CD14-positive monocyte (primary cell): ENCODE results near the gene PSKH1. TPM values are rescaled to one million over a fixed set of nuclear protein-coding genes. Genes with fewer than 3 reads are reported as not detected.

ENCODE experiments used
- DNase-seq, 3 donors: peaks; one replicate each; pipeline ENCODE4 v3.0.0-alpha.2; 2011 to 2022
- H2AFZ ChIP-seq: 2 replicates; pipeline ENCODE4 v1.6.0; 2012; ENCODE audit warnings: mild to moderate bottlenecking, low read depth, low read length, inconsistent platforms; ENCODE audit not compliant: insufficient read depth, poor library complexity, severe bottlenecking
- H3K27ac ChIP-seq, 2 donors: 1 replicate in 1 of 2; 2 replicates in 1 of 2; pipeline ENCODE4 v1.5.1; 2012 to 2013; ENCODE audit warnings: low read length in 2 of 2, control low read depth in 1 of 2, inconsistent platforms in 1 of 2, low read depth in 1 of 2, mild to moderate bottlenecking in 1 of 2
- H3K27me3 ChIP-seq, 2 donors: one replicate each; pipeline versions ENCODE4 v1.6.0 to v1.6.1; 2011 to 2013; ENCODE audit warnings: low read length in 2 of 2; ENCODE audit not compliant: control insufficient read depth in 2 of 2, insufficient read depth in 2 of 2
- H3K36me3 ChIP-seq, 2 donors: replicated peaks in 1 of 2; 1 replicate in 1 of 2; 2 replicates in 1 of 2; pipeline versions ENCODE4 v1.5.1 to v1.6.1; 2012 to 2013; ENCODE audit warnings: low read length in 2 of 2, control low read depth in 1 of 2, inconsistent platforms in 1 of 2, mild to moderate bottlenecking in 1 of 2; ENCODE audit not compliant: insufficient read depth in 2 of 2, control insufficient read depth in 1 of 2
- H3K4me1 ChIP-seq, 2 donors: 1 replicate in 1 of 2; 2 replicates in 1 of 2; pipeline versions ENCODE4 v1.5.1 to v1.6.1; 2012 to 2013; ENCODE audit warnings: low read length in 2 of 2, control low read depth in 1 of 2, inconsistent platforms in 1 of 2, mild to moderate bottlenecking in 1 of 2, moderate library complexity in 1 of 2; ENCODE audit not compliant: insufficient read depth in 2 of 2, control insufficient read depth in 1 of 2
- H3K4me2 ChIP-seq: replicated peaks from 2 replicates; pipeline ENCODE3; 2012; ENCODE audit warnings: low read length, moderate library complexity, mild to moderate bottlenecking; ENCODE audit not compliant: poor library complexity, severe bottlenecking; ENCODE audit errors: extremely low read depth
- H3K4me3 ChIP-seq, 3 experiments: fragments of 200-600 bp in 1 of 3; sonication (generic) in 1 of 3; replicated peaks in 1 of 3; 1 replicate in 2 of 3; 2 replicates in 1 of 3; pipeline ENCODE4 v1.5.1; 2011 to 2013; ENCODE audit warnings: low read length in 3 of 3, mild to moderate bottlenecking in 3 of 3, control low read depth in 2 of 3, low read depth in 2 of 3, inconsistent platforms in 1 of 3, moderate library complexity in 1 of 3
- H3K79me2 ChIP-seq: 2 replicates; pipeline ENCODE4 v1.6.0; 2012; ENCODE audit warnings: mild to moderate bottlenecking, control low read depth, inconsistent platforms, low read length, moderate library complexity; ENCODE audit not compliant: insufficient read depth
- H3K9ac ChIP-seq: 2 replicates; pipeline ENCODE4 v1.6.0; 2017; ENCODE audit warnings: low read length, mild to moderate bottlenecking; ENCODE audit not compliant: insufficient read depth, poor library complexity, severe bottlenecking
- H3K9me3 ChIP-seq, 2 donors: replicated peaks in 1 of 2; 1 replicate in 1 of 2; 2 replicates in 1 of 2; pipeline versions ENCODE4 v1.5.1 to v1.6.1; 2012 to 2013; ENCODE audit warnings: low read length in 2 of 2, control low read depth in 1 of 2; ENCODE audit not compliant: control insufficient read depth in 1 of 2, insufficient read depth in 1 of 2
- H4K20me1 ChIP-seq: 2 replicates; pipeline ENCODE4 v1.6.0; 2012; ENCODE audit warnings: mild to moderate bottlenecking, low read length, control low read depth, moderate library complexity; ENCODE audit not compliant: insufficient read depth
- H3K27ac Mint-ChIP-seq, 7 donors: one replicate each; pipeline ENCODE4 v1.8.0; 2020; ENCODE audit warnings: mild to moderate bottlenecking in 7 of 7, mixed read lengths in 7 of 7, moderate library complexity in 6 of 7, inconsistent platforms in 2 of 7
- H3K27me3 Mint-ChIP-seq, 3 donors: one replicate each; pipeline ENCODE4 v1.8.0; 2021 to 2022; ENCODE audit warnings: low read depth in 3 of 3, mild to moderate bottlenecking in 3 of 3, mixed read lengths in 3 of 3, moderate library complexity in 3 of 3, inconsistent platforms in 1 of 3
- H3K36me3 Mint-ChIP-seq, 2 donors: one replicate each; pipeline ENCODE4 v1.8.0; 2020; ENCODE audit warnings: mixed read lengths in 2 of 2, inconsistent platforms in 1 of 2, mild to moderate bottlenecking in 1 of 2
- H3K4me1 Mint-ChIP-seq: one replicate; pipeline ENCODE4 v1.8.0; 2020; ENCODE audit warnings: mild to moderate bottlenecking, mixed read lengths
- H3K4me3 Mint-ChIP-seq, 2 donors: one replicate each; pipeline ENCODE4 v1.8.0; 2020; ENCODE audit warnings: mild to moderate bottlenecking in 2 of 2, mixed read lengths in 2 of 2, moderate library complexity in 1 of 2
- H3K9me3 Mint-ChIP-seq, 7 donors: one replicate each; pipeline ENCODE4 v1.8.0; 2020 to 2022; ENCODE audit warnings: mixed read lengths in 7 of 7, mild to moderate bottlenecking in 6 of 7, moderate library complexity in 6 of 7, inconsistent platforms in 2 of 7
- CTCF ChIP-seq: fragments of 200-600 bp; IDR thresholded peaks from one replicate; pipeline ENCODE4 v1.8.0; 2022; ENCODE audit warnings: antibody characterized with exemption, mild to moderate bottlenecking
- WGBS: methylation state at CpG from one replicate; pipeline ENCODE4 v1.1.5; 2013; ENCODE audit warnings: missing lambda C conversion rate; ENCODE audit not compliant: insufficient coverage; 5-methylcytosine and 5-hydroxymethylcytosine counted together
- intact Hi-C, 2 donors: fragments of 100-400 bp; cut with micrococcal nuclease; formaldehyde crosslinking; loops; one replicate each; pipeline versions ENCODE4 v1.15.0 to v1.15.1; 2023
- polyA plus RNA-seq, 3 donors: library from polyadenylated mRNA; depleted of rRNA in 1 of 3; unstranded in 2 of 3; stranded (reverse) in 1 of 3; fragments of 300-500 nt in 2 of 3; fragments of >200 nt in 1 of 3; fragmentation: Illumina TruSeq in 2 of 3; gene quantifications; 1 replicate in 2 of 3; 2 replicates in 1 of 3; pipeline ENCODE4 v1.2.3, GENCODE V29; 2012 to 2021

Gene PSKH1
- polyA plus RNA-seq, 3 donors, result 11.0 to 19.7 (median 16.8) TPM

GRCh38 chr16:67922221-67922620 is 29.2 kb downstream of the PSKH1 start:
- Mint-ChIP-seq H3K27me3 (peaks cover 0 to 2% (median 0%) of the 10 kb centered on the region in 3 donors), H3K4me1 (peaks cover 5% of the 10 kb centered on the region), H3K9me3 (no peaks in the 10 kb centered on the region), H3K4me3 (no peak overlapping the region), H3K36me3 (peaks cover 45 to 69% of the 10 kb centered on the region in 2 donors), H3K27ac (peak overlapping the region in 1 of 7 donors; percentile 65)
- Histone ChIP-seq H3K9me3 (no peaks in the 10 kb centered on the region), H3K79me2 (peaks cover 36% of the 10 kb centered on the region), H3K4me3 (no peak overlapping the region), H3K27ac (no peak overlapping the region), H3K4me1 (no peaks in the 10 kb centered on the region), H3K27me3 (no peaks in the 10 kb centered on the region), H3K9ac (no peak overlapping the region), H2AFZ (no peak overlapping the region), H4K20me1 (peaks cover 91% of the 10 kb centered on the region), H3K36me3 (peaks cover 46 to 81% of the 10 kb centered on the region in 2 donors), H3K4me2 (no peak overlapping the region)
- intact Hi-C loops, result no loop called here
- TF ChIP-seq CTCF, result no peak
- DNase-seq, result no peak
- WGBS, result 75% methylated on average over 4 of the region's 5 CpGs

- Histone ChIP-seq H4K20me1 (peaks cover 91% of the 10 kb centered on the region), H3K4me3 (no peak overlapping the region), H3K36me3 (peaks cover 46 to 81% of the 10 kb centered on the region in 2 donors), H3K9me3 (no peaks in the 10 kb centered on the region), H3K79me2 (peaks cover 31% of the 10 kb centered on the region), H3K9ac (no peak overlapping the region), H3K27ac (no peak overlapping the region), H3K4me1 (no peaks in the 10 kb centered on the region), H2AFZ (no peak overlapping the region), H3K4me2 (no peak overlapping the region), H3K27me3 (no peaks in the 10 kb centered on the region)
- H3K27ac Mint-ChIP-seq, result peak overlapping the region in 1 of 7 donors; percentile 54
- peaks cover 0 to 2% (median 0%) of the 10 kb centered on the region in 3 donors for H3K27me3 Mint-ChIP-seq
- H3K4me3 Mint-ChIP-seq, result no peak overlapping the region
- H3K9me3 Mint-ChIP-seq, result no peaks in the 10 kb centered on the region
- no peak for DNase-seq
- H3K36me3 Mint-ChIP-seq, result peaks cover 44 to 69% of the 10 kb centered on the region in 2 donors
- peaks cover under 1% of the 10 kb centered on the region for H3K4me1 Mint-ChIP-seq
- 78% methylated on average over 4 of the region's 8 CpGs for WGBS
- intact Hi-C loops, result no loop called here
- TF ChIP-seq CTCF, result no peak
Observed at GRCh38 chr16:67922740-67923139, 29.7 kb downstream of the PSKH1 start.
